ENCODE measurements around the gene MMP21.
A peak's percentile ranks its signal among the peaks of the same experiment; 100 is the strongest.

The MMP21 gene

GRCh38 chr10:125775491-125776106, at the start of gene MMP21:
Gene MMP21, minus strand, starts transcription at chr10:125775821. Its CDS starts 0 bp downstream, at chr10:125775821.
- no peak for DNase-seq

DNA sequence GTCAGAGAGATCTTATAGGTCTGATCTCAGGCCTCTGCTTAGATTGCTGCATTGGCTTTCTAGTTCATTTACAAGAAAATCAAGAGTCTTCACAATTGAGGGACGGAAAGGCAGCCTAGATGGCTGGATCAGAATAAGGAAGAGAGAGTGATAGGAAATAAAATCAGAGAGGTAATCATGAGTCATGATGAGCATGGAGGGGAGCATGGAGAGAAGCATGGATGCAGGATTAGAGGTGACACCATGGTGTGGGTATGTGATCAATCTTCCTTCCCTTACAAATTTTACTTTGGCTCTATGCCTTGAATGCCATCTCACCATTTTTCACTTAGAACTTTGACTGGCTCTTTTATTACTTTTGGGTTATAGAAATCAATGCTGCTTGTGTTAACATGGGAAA, 49.1 kb upstream of the MMP21 start:
- DNase-seq = no peak

DNA sequence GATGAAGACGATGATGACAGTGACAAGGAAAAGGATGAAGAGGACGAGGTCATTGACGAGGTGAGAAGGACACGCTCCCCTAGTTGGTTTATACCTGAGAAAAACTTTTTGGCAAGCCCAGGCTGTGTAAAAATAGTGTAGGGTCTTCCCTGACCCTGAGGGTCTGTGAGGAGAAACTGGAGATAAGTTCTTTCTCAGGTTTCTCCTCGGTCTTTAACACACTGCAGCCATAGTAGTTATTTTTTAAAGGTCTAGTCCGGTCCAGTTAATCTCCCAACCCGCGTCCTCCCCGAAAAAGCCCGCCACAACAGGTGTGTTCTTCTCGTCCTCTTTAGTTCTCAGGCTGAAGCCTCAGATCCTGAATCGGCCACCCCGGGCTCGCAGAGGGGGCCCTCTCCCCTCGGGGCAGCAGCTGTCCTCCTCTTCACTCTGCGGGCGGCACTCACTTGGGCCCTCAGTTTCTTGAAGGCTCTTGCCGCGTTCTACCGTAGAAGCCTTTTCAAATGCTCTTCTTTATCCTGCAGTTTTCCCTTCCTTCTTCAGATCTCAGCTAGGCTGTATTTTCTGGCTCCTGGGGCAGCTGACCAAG, 48.1 kb upstream of the MMP21 start:
- DNase-seq = peak; percentile 4

- peak; percentile 84 for DNase-seq
Observed at GRCh38 chr10:125822878-125823662, 47.4 kb upstream of the MMP21 start, which contains the start of the genes BCCIP and UROS. Gene BCCIP, plus strand, starts transcription at chr10:125823546. Its CDS starts 12 bp downstream, at chr10:125823558. Gene UROS, minus strand, starts transcription at chr10:125823258. Its CDS starts 6,759 bp downstream, at chr10:125816499.

DNA sequence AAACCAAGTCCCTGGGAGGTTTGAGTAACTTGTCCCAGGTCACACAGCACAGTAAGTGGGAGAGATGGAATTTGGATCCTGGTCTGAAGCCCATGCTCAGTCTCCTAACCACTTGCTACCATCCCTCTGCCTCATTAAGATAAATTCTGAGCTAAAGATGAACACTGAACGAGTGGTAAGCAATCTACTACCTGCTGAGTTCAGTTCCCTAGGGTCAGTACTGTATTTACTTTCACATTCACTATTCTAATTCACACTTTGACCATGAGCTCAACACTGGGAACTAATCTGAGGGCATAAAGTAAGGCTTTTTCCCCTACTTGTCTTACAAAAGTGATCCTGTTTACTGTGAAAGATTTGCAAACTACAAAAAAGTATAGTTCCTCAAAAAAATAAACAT, 45.1 kb upstream of the MMP21 start:
- DNase-seq = no peak

GRCh38 chr10:125817337-125817946, 41.8 kb upstream of the MMP21 start:
- DNase-seq = no peak

DNA sequence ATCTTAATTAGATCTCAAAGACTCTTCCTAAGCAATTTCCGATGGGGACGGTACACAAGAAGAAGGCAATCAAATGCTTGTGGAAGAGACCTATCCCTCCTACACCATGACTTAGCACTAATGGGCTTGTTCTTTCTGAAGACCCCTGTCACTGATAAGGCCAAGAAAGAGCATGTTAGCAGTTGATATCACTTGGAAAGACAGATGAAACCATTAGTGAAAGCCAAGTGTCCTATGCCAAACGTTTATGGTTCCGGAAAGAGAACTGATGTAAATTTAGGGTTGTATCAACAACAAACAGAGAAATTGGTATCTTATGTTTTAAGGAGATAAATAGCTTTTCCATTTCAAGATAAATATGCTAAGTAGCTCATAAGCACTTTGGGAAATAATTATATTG, 40.9 kb upstream of the MMP21 start:
- DNase-seq = no peak

GRCh38 chr10:125815764-125816163, 40.1 kb upstream of the MMP21 start:
- DNase-seq = no peak

GRCh38 chr10:125812128-125812750, 36.6 kb upstream of the MMP21 start:
- no peak for DNase-seq

DNA sequence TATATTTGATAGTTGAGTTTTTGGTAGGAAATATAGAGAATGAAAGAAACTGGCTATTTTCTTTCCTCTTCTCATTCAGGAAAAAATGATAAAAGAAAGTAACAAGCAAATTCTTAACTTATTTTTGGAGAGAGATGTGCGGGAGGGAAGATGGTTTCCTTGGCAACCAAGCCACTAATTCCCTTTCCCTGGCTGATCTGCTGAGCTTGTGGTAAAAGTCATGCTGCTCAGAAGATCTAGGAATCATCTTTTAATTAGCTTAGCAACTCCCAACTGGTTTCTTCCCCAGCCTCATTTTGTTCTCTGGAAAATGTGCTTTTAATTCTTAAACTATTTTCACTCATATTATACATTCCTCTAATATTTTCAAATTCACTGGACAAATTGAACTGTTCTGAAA, 35.6 kb upstream of the MMP21 start:
- no peak for DNase-seq

DNA sequence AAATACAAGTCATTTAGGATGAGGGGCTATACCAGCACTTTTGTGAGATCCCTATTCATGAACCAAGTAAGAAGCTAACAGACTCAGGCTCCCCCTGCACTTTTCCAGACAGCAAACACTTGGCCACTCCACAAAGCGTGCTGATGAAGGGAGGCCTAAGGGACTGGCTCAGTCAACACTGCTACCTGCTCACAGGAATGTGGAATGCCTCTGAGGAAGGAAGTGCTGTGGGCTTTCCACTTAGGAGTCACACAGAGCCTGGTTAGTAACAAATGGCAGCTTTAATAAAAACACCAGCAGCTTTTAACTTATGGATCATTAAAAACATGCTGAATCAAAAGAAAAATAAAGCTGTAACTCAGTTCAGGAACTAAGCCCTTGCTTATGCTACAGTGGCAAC, 32.4 kb upstream of the MMP21 start:
- no peak for DNase-seq

- DNase-seq = no peak
Observed at GRCh38 chr10:125802739-125803138, 27.1 kb upstream of the MMP21 start.

- DNase-seq = no peak
Observed at GRCh38 chr10:125802131-125802530, 26.5 kb upstream of the MMP21 start.

- DNase-seq = no peak
Observed at GRCh38 chr10:125801574-125801973, 26.0 kb upstream of the MMP21 start.

- DNase-seq = no peak
Observed at GRCh38 chr10:125799451-125800182, 24.0 kb upstream of the MMP21 start.

DNA sequence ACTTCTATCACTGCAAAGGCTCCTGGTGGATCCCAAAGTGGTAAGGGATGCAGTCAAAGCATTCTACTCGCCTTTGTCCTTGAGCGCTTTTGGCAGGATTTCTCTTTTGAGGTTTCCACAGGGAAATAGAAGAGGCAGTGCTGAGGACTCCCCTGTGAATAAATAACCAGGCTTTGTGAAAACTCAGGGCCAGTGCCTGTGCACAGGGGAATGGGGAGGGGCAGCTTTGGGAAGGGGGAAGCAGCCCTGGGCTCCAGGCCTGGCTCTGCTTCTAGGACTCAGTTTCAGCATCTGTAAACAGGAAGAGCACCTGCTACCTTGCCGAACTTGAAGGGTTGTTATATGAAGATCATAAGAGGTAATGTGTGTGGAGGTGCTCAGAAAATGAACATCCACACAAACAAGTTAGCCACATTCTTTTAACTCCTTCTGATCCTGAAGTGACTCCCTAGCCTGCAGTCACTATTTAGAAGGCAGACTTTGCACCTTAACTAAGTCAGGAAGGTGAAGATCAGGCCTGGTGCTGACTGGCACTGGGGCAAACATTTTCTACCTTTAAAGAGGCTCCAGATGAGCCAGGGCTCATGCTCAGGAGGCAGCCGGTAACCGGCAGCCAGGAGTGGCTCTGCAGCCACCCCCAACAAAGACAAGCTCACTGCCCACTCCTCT, 22.5 kb upstream of the MMP21 start:
- no peak for DNase-seq

GRCh38 chr10:125797424-125797823, 21.8 kb upstream of the MMP21 start:
- DNase-seq = no peak

DNA sequence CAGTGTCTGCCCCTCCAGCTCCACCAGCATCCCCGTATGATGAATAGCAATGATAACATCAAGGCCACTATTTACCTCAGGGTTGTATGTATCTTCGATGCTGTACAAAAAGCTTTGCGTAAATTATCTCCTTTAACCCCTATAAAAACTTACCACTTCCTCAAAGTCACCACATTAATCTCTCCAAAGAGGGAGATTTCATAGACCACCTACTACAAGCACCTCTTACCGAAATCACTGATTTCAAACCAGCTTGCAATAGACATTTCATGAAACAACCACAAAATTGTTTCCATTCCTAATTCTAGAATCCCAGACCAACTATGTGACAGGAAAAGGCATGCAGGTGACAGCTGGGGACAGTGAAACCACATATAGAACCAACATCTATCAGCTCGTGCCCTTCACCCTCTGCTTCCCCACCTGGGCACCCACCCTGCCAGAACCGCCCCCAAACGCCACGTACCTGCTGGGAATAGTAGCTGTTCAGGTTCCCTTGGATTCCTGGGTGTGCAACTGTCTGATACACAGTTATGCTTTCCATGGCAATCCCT, 20.1 kb upstream of the MMP21 start:
- DNase-seq = no peak

GRCh38 chr10:125795128-125795527, 19.5 kb upstream of the MMP21 start:
- no peak for DNase-seq

DNA sequence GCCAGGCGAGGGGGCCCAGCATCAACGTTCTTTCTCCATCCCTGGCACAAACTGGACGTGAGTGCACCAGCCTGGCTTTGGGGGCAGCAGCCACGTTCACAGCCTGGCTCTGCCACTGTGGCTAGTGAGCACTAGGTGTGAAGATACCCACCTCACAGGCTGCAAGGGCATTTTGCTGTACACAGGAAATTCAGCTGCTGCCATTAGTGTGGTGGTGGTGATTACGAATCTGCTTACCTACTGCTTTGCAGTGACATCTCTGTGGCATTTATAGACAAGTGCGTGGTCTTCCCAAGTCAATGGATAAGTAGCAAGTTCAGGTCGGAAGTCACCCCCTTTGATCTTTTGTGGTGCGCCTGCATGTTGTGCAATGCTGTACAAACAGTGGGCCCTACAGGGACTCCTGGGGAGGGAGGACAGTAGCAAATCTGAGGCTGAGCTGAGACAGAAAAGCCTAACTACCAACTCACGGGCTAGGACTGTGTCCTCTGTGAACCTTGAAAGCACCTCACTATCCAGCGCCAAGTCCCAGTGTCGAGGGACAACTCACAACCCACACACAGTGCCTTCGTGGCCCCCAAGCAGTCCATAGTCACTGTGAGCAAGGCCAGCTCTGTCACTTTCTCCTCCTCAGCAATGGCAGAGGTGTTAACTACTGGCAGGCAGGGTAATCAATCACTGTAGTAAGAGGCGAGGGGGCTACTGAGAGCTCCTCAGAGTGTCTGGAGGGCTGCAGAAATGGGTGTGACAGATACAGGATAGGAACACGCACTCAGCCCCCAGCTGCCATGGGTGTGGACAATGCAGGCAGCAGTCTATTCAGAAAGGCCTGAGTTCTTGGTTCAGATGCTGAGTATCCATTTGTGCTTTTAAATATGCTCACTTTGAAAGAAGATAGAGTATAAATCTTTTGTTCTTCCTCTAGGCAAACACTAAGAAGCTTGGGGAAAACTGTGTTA, 17.0 kb upstream of the MMP21 start:
- no peak for DNase-seq
